M059J (cell line): ENCODE measurements around the gene RPL39. TPM values are rescaled to one million over a fixed set of nuclear protein-coding genes. Genes with fewer than 3 reads are reported as not detected.
"Not testable (repeated sequence)": the region's sequence is repeated elsewhere in the genome, so short reads cannot be mapped to it uniquely, and the experiment has no call there.

Source experiments
- DNase-seq: peaks from one replicate; pipeline ENCODE4 v3.0.0-alpha.2; 2012; ENCODE audit warnings: low read depth
- total RNA-seq: library from RNA; depleted of rRNA; stranded (reverse); fragments of >200 nt; shearing (Covaris generic); gene quantifications from 2 replicates; pipeline ENCODE4 v1.2.3, GENCODE V29; 2014; rRNA removed

The RPL39 gene
- 4,086 and 14,063 TPM in 2 replicates for total RNA-seq

DNA sequence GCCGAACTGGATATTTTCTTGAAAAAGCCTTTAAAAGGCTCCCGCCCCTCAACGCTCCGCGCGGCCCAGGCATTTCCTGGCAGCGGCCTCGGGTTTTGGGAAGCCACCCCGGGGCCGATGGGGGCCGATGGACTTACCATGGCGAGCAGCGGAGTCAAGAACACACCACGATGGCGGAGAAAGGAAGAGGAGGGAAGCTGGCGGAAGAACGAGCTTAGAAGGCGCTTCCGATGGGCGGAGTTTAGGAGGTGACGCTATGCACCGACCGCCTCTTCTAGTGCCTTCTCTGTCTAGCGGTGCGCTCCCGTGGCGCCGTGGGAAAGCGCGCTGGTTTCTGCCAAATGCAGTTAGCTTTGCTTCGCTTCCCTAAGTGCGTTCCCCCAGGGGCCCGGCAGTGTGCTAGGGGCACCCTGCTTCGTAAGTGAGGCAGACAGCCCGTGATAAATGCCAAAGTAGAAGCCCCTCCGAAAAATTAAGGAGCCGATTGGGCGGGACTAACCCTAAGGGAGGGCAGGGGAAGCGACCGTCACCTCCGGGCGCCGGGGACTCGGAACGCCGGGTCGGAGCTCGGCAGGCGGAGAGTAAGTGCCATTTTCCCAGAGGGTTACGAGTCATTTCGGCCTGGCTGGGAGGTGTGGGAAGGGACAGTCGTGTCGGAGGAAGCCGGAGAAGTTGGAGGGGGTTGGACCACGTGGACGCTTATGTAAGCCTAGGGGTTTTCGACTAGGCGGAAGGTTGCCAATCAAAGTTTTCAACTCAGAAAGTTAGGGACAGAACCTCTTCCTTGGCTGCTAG lies at the start of gene RPL39:
Gene RPL39 (minus strand): TSS at position 194 of the 795 bp plus-strand sequence. CDS start 54 bp downstream, at position 140.
- peak; percentile 95 for DNase-seq

DNA sequence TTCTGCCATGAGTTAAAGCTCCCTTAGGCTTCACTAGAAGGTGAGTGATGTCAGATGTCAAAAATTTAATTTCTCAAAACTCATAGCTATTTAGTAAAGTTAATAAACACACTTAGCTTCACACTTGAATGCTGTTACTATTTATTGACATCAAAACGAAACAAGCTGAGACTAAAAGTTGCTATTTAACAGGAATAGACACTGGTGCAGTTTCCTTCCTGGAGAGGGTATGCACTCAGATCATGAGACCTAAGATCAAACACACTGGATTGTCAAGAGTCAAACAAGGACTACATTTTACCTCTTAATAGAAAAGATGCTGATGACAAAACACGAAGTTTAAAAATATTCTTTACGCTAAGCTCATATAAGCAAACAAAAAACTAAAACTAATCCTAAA lies 42.5 kb upstream of the RPL39 start:
- DNase-seq = no peak

DNA sequence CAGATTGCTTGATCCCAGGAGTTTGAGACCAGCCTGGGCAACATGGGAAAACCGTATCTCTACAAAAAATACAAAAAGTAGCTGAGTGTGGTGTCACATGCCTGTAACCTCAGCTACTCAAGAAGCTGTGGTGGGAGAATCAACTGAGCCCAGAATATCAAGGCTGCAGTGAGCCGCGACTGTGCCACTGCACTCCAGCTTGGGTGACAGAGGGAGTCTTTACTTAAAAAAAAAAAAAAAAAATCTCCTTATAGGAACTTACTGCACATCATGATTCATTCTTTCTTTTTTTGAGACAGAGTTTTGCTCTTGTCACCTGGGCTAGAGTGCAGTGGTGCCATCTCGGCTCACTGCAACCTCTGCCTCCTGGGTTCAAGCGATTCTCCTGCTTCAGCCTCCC lies 37.0 kb upstream of the RPL39 start:
- no peak for DNase-seq

DNA sequence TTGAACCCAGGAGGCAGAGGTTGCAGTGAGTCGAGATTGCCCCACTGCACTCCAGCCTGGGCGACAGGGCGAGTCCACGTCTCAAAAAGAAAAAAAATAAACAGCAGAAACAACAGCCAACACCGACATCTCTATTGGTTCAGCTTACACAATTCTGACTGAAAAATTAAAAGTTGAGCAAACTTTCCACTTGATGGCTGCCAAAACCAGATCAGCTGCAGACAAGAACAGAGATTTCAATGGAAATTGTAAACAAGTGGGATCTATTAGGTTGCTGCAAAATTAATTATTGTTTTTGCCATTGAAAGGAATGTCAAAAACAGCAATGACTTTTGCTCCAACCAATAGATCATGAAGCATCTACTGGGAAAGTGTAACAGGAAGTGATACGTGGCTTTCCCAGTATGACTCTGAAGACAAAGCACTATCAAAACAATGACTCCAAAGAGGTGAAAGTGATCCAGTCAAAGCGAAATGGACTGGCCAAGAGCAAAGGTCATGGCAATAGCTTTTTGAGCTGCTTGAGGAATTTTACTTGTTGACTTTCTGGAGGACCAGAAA lies 35.0 kb upstream of the RPL39 start:
- peak; percentile 63 for DNase-seq

DNA sequence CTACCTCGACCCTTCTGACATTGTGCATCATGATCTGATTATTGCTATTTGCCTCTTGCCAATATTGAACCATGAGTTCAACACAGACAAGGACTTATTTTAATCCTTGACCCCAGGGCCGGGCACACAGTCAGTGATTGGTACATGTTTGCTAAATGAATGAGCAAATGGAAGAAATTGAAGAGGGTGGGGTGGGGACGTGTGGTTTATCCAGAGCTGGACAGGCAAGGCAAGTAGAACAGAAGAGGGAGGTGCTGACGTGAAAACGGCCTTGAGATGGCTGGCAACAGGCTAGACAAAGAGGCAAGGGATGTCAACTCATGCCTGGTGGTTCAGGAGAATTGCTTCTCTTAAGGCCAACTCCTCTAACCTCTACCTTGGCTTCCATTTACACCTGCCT lies 32.8 kb upstream of the RPL39 start:
- not testable (repeated sequence) for DNase-seq

DNA sequence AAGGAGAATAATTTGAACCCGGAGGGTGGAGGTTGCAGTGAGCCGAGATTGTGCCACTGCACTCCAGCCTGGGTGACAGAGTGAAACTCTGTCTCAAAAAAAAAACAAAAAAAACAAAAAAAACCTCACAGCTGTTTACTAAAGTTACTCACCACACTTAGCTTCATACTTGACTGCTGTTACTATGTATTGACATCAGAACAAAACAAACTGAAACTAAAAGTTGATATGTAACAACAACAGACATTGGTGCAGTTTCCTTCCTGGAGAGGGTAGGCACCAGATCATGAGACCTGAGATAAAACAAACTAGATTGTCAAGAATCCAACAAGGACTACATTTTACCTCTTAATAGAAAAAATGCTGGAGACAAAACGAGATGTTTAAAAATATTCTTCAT lies 30.3 kb upstream of the RPL39 start:
- peak; percentile 54 for DNase-seq

DNA sequence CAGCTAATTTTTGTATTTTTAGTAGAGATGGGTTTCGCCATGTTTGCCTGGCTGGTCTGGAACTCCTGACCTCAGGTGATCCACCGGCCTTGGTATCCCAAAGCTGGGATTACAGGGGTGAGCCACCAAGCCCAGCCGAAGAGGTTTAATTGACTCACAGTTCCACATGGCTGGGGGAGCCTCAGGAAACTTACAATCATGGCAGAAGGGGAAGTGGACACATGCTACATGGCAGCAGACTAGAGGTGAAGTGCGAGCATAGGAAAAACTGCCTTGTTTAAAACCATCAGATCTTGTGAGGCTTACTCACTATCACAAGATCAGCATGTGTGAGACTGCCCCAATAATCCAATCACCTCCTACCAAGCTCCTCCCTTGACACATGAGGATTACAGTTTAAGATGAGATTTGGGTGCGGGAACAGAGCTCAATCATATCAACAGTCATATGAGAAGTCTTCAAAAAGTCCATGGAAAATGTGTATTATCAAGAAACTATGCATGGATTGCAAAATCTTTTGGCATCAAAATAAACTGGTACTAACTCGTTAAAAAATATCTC lies 25.8 kb upstream of the RPL39 start:
- DNase-seq = no peak

DNA sequence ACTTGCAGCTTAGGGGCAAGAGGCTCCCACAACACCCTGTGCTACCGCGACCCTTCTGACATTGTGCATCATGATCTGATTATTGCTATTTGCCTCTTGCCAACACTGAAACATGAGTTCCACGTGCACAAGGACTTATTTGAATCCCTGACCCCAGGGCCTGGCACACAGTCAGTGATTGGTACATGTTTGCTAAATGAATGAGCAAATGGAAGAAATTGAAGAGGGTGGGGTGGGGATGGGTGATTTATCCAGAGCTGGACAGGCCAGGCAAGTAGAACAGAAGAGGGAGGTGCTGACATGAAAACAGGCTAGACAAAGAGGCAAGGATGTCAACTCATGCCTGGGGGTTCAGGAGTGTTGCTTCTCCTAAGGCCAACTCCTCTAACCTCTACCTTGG lies 24.9 kb upstream of the RPL39 start:
- DNase-seq = no peak

DNA sequence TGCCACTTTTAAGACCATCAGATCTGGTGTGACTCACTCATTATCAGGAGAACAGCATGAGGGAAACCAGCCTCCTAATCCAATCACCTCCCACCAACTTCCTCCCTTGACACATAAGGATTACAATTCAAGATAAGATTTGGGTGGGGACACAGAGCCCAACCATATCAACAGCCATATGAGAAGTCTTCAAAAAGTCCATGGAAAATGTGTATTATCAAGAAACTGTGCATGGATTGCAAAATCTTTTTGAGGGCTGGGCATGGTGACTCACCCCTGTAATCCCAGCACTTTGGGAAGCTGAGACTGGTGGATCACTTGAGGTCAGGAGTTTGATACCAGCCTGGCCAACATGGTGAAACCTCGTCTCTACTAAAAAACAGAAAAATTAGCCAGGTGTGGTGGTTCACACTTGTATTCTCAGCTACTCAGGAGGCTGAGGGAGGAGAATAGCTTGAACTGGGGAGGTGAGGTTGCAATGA lies 17.8 kb upstream of the RPL39 start:
- DNase-seq = peak; percentile 31

DNA sequence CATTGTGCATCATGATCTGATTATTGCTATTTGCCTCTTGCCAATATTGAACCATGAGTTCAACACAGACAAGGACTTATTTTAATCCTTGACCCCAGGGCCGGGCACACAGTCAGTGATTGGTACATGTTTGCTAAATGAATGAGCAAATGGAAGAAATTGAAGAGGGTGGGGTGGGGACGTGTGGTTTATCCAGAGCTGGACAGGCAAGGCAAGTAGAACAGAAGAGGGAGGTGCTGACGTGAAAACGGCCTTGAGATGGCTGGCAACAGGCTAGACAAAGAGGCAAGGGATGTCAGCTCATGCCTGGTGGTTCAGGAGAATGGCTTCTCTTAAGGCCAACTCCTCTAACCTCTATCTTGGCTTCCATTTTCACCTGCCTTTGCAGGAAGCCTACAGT lies 17.0 kb upstream of the RPL39 start:
- DNase-seq = not testable (repeated sequence)

DNA sequence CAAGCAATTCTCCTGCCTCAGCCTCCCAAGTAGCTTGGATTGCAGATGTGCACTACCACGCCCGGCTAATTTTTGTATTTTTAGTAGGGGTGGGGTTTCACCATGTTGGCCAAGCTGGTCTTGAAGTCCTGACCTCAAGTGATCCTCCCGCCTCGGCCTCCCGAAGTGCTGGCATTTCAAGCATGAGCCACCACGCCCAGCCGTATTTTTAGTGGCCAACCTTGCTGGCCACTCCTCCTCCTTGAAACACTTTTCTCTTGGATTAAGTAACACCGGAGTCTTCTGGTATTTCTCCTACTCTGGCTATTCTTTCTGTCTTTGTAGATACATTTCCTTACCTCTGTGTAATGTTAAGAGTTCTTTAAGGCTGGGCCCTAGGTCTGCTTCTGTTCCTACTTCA lies 11.1 kb upstream of the RPL39 start:
- no peak for DNase-seq

DNA sequence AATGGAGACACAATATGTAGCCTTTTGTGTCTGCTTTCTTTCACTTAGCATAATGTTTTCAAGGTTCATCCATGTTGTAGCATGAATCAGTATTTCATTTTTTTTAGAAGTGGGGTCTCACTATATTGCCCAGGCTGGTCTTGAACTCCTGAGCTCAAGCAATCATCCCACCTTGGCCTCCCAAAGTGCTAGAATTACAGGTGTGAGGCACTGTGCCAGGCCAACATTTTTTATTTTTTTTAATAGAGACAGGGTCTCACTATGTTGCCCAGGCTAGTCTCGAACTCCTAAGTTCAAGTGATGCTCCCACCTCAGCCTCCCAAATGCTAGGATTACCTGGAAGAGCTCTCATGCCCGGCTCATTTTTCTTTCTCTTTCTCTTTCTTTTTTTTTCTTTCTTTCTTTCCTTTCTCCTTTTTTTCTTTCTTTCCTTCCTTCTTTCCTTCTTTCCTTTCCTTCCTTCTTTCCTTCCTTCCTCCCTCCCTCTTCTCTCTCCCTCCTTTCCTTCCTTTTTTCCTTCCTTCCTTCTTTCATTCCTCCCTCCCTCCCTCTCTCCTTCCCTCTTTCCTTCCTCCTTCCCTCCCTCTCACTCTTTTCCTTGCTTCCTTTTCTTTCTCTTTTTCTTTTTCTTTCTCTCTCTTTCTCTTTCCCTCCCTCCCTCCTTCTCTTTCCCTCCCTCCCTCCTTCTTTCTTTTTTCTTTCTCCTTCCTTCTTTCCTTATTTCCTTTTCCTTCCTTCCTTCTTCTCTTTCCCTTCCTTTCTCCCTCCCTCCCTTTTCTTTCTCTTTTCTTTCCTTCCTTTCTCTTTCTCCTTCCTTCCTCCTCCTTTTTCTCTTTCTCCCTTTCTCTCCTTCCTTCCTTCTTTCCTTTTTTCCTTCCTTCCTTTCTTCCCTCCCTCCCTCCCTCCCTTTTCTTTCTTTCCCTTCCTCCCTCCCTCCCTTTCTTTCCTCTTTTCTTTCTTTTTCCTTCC lies 10.1 kb upstream of the RPL39 start:
- no peak for DNase-seq

DNA sequence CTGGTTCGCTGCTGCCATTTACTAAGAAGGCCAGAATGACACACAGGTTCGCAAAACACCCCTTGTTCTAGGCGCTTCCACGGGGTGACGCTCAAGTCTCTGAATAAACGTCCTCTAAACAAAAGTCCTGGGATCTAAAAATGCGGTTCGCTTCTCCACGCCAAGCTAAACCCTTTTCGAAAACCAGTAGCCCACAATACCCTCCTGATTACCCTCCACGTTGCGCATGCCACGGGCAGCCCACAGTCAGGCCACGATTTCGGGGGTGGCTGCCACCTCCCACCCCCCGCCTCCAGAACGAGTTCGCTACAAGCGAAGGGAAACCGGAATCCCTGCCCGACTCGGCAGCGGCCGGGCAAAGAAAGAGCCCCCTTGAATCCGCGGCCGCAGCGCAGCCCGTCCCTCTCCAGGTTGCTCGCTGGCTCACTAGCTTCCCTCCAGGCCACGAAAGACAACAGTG lies 423 bp downstream of the RPL39 start:
- peak; percentile 71 for DNase-seq

DNA sequence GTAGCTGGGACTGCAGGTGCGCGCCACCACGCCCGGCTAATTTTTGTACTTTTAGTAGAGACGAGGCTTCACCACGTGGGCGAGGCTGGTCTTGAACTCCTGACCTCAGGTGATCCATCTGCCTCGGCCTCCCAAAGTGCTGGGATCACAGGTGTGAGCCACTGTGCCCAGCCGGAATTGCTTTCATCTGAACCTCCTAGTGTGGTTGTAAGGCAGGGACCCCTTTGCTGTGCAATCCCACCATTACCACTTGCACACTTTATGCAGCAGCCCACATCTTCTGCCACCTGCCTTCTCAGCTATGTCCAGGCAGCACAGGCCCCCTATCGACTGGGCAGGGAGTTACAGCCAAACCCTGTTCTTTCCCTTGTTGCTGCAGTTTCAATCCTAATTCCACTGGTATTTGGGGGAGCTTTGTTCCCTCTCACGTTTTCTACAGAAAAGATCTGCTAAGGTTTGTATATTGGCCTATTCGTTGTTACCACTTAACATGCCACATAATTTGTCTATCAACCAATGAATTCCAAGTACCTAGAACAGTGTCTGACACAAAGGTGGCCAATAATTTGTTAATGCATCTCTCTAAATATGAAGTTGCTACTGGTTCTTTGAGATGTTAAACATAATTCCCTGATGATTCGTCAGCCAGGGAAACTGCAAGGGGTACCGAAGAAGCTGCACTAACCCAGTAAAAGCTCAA lies 6.5 kb downstream of the RPL39 start:
- peak; percentile 42 for DNase-seq

DNA sequence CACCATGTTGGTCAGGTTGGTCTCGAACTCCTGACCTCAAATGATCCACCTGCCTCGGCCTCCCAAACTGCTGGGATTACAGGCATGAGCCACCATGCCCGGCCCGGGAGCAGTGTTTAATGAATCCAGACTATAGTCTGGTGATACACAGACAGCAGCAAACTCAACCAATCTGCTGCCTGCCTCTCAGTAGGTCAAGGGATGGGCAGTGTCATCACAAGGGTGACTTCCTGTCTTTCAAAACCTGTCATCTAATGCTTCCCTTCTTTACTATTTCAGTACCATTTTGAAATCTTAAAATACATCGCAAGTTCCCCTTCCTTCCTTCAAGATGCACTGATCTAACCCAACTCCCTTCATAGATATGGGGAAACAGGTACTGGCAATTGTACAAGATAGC lies 8.4 kb downstream of the RPL39 start:
- DNase-seq = no peak

DNA sequence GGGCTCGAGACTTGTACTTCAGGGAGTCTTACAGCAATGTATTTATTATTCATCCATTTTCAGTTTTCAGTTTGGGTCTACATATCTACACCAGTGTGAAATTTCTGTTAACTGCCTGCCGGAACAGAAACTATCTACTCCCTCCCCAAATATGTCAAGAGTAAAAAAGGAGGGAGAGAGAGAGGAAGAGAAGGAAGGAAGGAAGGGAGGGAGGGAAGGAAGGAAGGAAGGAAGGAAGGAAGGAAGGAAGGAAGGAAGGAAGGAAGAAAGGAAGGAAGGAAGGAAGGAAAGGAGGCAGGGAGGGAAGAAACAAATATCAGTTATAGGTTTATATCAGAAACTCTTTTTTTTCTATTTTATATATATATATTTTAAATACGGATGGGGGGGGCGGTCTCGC lies 12.6 kb downstream of the RPL39 start:
- DNase-seq = no peak

DNA sequence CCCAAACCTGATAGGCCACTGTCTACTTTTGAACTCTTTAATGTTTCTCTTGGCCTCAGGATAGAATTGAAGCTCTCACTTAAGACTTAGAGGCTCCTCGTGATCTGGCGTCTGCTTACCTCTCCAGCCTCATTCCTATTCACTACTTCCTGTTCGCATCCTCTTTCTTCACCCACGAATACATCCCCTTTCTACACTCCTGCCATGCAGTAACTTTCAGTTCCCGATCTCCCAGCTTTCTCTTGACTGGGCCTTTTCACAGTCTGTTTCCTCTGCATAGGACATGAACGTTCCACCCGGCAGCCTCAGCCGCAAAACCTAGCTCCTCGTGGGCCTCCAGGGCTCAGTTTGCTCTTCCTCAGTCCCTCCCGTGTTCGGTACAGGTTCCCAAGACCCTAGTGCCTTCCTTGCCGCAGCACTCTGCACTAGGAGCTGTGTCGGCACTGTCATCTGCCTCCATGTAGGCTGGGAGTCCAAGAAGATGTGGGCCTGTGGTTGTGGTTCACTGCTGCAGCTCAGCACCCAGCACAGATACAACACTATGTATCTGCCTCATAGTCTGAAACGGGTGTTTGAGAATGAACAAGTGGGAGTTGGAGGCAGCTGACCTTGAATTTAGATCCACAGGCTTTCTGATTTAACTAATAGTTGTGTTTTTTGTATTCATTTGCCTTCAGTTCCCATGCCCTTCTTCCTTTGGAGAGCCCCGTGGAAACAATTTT lies 15.8 kb downstream of the RPL39 start:
- DNase-seq = no peak

DNA sequence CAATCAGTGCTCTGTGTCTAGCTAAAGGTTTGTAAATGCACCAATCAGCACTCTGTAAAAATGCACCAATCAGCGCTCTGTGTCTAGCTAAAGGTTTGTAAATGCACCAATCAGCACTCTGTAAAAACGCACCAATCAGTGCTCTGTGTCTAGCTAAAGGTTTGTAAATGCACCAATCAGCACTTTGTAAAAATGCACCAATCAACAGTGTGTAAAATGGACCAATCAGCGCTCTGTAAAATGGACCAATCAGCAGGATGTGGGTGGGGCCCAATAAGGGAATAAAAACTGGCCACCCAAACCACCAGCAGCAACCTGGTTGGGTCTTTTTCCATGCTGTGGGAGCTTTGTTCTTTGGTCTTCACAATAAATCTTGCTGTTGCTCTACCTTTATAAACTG lies 22.0 kb downstream of the RPL39 start:
- DNase-seq = not testable (repeated sequence)

DNA sequence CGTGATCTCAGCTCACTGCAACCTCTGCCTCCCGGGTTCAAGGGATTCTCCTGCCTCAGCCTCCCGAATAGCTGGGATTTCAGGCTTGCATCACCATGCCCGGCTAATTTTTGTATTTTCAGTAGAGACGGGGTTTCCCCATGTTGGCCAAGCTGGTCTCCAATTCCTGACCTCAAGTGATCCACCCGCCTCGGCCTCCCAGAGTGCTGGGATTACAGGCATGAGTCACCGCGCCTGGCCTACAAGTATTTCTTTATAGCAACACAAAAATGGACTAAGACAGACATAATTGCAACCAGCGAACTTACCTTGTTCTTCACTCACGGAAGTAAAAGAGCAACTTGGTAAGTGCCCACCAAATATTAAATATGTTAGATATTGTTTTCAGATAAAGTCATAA lies 23.0 kb downstream of the RPL39 start:
- DNase-seq = peak; percentile 87

DNA sequence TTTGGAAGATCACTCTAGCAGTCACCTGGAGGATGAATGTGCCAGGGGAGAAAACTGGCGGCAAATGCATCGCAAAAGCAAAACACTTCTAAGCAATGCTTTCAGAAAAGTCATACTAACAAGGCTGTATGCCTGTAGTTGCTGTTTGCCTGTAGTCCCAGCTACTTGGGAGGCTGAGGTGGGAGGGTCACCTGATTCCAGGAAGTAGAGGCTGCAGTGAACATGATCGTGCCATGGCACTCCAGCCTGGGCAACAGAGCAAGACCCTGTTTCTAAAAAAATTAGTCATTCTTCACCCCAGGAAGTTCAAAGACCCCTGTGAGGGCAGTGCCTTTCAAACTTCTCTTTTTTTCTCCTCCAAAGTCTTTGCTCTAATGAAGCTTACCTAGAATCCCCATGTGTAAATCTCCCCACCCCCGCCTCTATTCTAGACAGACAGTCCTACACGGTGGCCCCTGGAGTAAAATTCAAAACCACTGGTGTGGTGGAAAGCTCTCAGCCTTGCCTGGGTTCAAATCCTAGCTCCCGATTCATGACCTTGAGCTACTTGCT lies 27.5 kb downstream of the RPL39 start:
- DNase-seq = peak; percentile 34
